DOHH2 (cell line): ENCODE measurements around the gene SLC44A5.
A peak's percentile ranks its signal among the peaks of the same experiment; 100 is the strongest.

ENCODE experiments used
- H3F3A ChIP-seq: fragments of 200-600 bp; sonication (generic), shearing (Covaris generic); 2 replicates; pipeline ENCODE4 v1.6.0; 2016; ENCODE audit warnings: antibody characterized with exemption, mild to moderate bottlenecking; ENCODE audit not compliant: control insufficient read depth, insufficient read depth
- H3K27ac ChIP-seq: fragments of 200-600 bp; sonication (generic); 2 replicates; pipeline ENCODE4 v1.5.1; 2014; ENCODE audit warnings: low read depth, mild to moderate bottlenecking, low read length, moderate library complexity
- H3K27me3 ChIP-seq: fragments of 200-600 bp; sonication (generic); 2 replicates; pipeline ENCODE4 v1.6.1; 2014; ENCODE audit warnings: mild to moderate bottlenecking, low read length, mixed read lengths; ENCODE audit not compliant: control insufficient read depth
- H3K36me3 ChIP-seq: fragments of 200-600 bp; sonication (generic); 2 replicates; pipeline ENCODE4 v1.6.1; 2014; ENCODE audit warnings: mild to moderate bottlenecking, low read length, moderate library complexity, mixed read lengths; ENCODE audit not compliant: control insufficient read depth
- H3K4me1 ChIP-seq: fragments of 200-600 bp; sonication (generic); 2 replicates; pipeline ENCODE4 v1.6.1; 2014; ENCODE audit warnings: mild to moderate bottlenecking, low read length, mixed read lengths; ENCODE audit not compliant: control insufficient read depth
- H3K4me2 ChIP-seq: fragments of 200-600 bp; sonication (generic); 2 replicates; pipeline ENCODE4 v1.6.0; 2014; ENCODE audit warnings: mild to moderate bottlenecking, low read length, moderate library complexity
- H3K4me3 ChIP-seq: fragments of 200-600 bp; sonication (generic); 2 replicates; pipeline ENCODE4 v1.5.1; 2014; ENCODE audit warnings: mild to moderate bottlenecking, low read length, mixed read lengths
- H3K79me2 ChIP-seq: fragments of 200-600 bp; sonication (generic); 2 replicates; pipeline ENCODE4 v1.6.1; 2014; ENCODE audit warnings: mild to moderate bottlenecking, low read length, mixed read lengths; ENCODE audit not compliant: control insufficient read depth
- H3K9me2 ChIP-seq: fragments of 200-600 bp; sonication (generic); replicated peaks from 2 replicates; pipeline ENCODE4 v1.6.1; 2014; ENCODE audit warnings: mild to moderate bottlenecking, low read length, mixed read lengths; ENCODE audit not compliant: control insufficient read depth
- H3K9me3 ChIP-seq: fragments of 200-600 bp; sonication (generic); 2 replicates; pipeline ENCODE4 v1.6.1; 2014; ENCODE audit warnings: antibody characterized with exemption, low read length, mixed read lengths; ENCODE audit not compliant: control insufficient read depth, insufficient read depth
- H4K20me1 ChIP-seq: fragments of 200-600 bp; sonication (generic); 2 replicates; pipeline ENCODE4 v1.6.0; 2014; ENCODE audit warnings: low read depth, mild to moderate bottlenecking, antibody characterized with exemption, low read length, moderate library complexity; ENCODE audit not compliant: control insufficient read depth, insufficient read depth
- EZH2phosphoT487 ChIP-seq: fragments of 200-600 bp; sonication (generic); IDR thresholded peaks from 2 replicates; pipeline ENCODE4 v1.6.1; 2017; ENCODE audit warnings: borderline replicate concordance, mild to moderate bottlenecking, antibody characterized with exemption, low read length, moderate library complexity, mixed read lengths
- TF ChIP-seq, protein P1 (sequence below): fragments of 200-600 bp; sonication (generic); IDR thresholded peaks from one replicate; pipeline ENCODE4 v1.5.1; 2014; ENCODE audit warnings: antibody characterized with exemption, mild to moderate bottlenecking, low read depth, low read length; ENCODE audit not compliant: poor library complexity, severe bottlenecking

Gene SLC44A5

DNA sequence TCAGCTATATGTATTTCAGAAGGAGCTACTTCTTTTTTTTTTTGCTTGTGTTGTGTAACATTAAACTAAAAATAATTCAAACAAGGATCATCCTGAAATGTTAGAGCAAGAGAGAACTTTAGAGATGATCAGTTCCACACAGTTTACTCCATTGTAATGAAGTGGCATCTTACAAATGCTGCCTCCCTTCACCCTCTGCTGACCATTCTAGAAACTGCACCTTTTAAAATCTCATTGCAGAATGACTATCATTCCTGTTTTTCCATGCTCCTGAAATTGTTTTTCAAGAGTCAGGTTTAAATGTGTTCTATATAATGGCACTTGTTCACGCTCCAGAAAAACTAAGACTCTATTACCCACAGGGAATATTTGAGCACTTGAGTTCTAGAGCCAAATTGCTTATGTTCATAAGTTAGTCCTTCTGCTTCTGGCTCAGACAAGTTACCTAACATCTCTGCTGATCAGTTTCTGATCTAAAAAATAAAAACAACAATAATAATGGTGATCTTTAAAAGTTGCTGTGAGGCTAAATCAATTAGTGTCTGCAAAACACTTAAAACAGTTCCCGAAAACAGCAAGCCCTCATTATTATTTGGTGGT, 21.5 kb upstream of the SLC44A5 start:
- TF ChIP-seq, protein P1, sequence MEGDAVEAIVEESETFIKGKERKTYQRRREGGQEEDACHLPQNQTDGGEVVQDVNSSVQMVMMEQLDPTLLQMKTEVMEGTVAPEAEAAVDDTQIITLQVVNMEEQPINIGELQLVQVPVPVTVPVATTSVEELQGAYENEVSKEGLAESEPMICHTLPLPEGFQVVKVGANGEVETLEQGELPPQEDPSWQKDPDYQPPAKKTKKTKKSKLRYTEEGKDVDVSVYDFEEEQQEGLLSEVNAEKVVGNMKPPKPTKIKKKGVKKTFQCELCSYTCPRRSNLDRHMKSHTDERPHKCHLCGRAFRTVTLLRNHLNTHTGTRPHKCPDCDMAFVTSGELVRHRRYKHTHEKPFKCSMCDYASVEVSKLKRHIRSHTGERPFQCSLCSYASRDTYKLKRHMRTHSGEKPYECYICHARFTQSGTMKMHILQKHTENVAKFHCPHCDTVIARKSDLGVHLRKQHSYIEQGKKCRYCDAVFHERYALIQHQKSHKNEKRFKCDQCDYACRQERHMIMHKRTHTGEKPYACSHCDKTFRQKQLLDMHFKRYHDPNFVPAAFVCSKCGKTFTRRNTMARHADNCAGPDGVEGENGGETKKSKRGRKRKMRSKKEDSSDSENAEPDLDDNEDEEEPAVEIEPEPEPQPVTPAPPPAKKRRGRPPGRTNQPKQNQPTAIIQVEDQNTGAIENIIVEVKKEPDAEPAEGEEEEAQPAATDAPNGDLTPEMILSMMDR: peak; percentile 72
- no peak for TF ChIP-seq EZH2phosphoT487

DNA sequence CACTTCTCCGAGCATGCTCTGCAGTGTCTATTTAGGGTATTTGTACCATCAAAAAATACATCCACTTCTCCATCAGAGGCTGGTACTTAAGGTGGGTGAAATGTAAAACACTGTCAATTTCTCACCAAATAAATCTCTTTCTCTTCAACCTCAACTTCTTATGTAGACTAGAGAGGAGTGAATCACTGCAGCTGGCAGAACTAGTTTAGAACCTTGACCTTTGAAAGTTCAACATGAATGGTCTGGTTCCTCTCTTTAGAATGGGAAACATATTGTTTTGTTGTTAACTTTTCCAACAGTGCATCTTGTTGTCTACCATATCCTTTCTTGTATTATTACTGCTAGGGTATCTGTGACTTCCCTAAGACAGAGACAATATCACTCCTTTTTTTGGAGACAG, 20.1 kb upstream of the SLC44A5 start:
- H3K27me3 ChIP-seq: peaks cover 4% of the 10 kb centered on the region; the same call in 1 of the 2 replicates
- TF ChIP-seq, protein P1: no peak
- no peak for TF ChIP-seq EZH2phosphoT487
- H3K79me2 ChIP-seq: no peaks in the 10 kb centered on the region
- H3K9me3 ChIP-seq: no peaks in the 10 kb centered on the region
- H3K4me2 ChIP-seq: no peak overlapping the region
- no peaks in the 10 kb centered on the region for H3F3A ChIP-seq
- H4K20me1 ChIP-seq: no peaks in the 10 kb centered on the region
- no peaks in the 10 kb centered on the region for H3K36me3 ChIP-seq
- H3K27ac ChIP-seq: no peak overlapping the region
- no peaks in the 10 kb centered on the region for H3K9me2 ChIP-seq
- H3K4me1 ChIP-seq: no peaks in the 10 kb centered on the region
- no peak overlapping the region for H3K4me3 ChIP-seq

More for the DNA sequence above, 21.5 kb upstream of the SLC44A5 start:
- H3K27me3 ChIP-seq: peaks cover 4% of the 10 kb centered on the region; the same call in 1 of the 2 replicates
- no peak overlapping the region for H3K4me2 ChIP-seq
- no peak overlapping the region for H3K27ac ChIP-seq
- no peaks in the 10 kb centered on the region for H3F3A ChIP-seq
- no peaks in the 10 kb centered on the region for H4K20me1 ChIP-seq
- no peaks in the 10 kb centered on the region for H3K36me3 ChIP-seq
- H3K9me2 ChIP-seq: no peaks in the 10 kb centered on the region
- no peaks in the 10 kb centered on the region for H3K4me1 ChIP-seq
- H3K4me3 ChIP-seq: no peak overlapping the region
- no peaks in the 10 kb centered on the region for H3K9me3 ChIP-seq
- H3K79me2 ChIP-seq: no peaks in the 10 kb centered on the region

DNA sequence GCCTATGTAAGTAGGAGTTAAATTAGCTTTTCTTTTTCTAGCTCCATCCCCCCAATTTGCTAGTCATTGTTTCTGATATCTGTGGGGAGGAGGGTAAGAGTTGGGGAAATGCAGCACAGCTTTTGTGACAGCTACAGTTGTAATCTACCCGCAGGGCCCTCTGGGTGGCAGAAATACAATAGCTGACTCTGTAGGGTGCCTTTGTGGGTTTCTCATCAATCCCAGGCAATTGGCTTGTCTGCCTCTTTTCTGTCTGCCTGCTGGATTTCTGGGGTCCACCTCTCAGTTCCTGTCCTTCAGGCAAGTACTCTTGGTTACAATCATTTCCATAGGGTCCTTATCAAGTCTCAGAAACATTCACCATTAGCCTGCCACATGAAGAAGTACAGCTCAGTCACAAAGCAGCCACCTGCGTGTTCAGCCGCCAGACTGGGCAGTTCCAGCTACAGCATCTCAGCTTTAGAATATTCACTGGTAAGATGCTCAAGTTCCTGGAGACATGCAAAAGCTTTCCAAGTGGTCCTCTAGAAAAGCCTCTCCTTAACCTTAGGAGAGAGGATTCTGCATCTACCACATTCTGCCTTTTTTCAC, 19.2 kb upstream of the SLC44A5 start:
- Histone ChIP-seq H3K79me2 (no peaks in the 10 kb centered on the region), H4K20me1 (no peaks in the 10 kb centered on the region), H3K4me2 (no peak overlapping the region), H3K27ac (no peak overlapping the region), H3K4me1 (no peaks in the 10 kb centered on the region), H3K9me2 (no peaks in the 10 kb centered on the region), H3K36me3 (no peaks in the 10 kb centered on the region), H3K4me3 (no peak overlapping the region), H3F3A (no peaks in the 10 kb centered on the region), H3K9me3 (no peaks in the 10 kb centered on the region), H3K27me3 (peaks cover 4% of the 10 kb centered on the region; the same call in 1 of the 2 replicates)
- TF ChIP-seq, protein P1: no peak
- no peak for TF ChIP-seq EZH2phosphoT487
